ENCODE results near the gene GAREM1. TPM values are rescaled to one million over a fixed set of nuclear protein-coding genes. Genes with fewer than 3 reads are reported as not detected.

Gene GAREM1
- total RNA-seq, 1 experiment from 2014 or later, result 4.7 TPM

GRCh38 chr18:32261003-32261402, 209.7 kb downstream of the GAREM1 start:
- no peaks in the 10 kb centered on the region for H3K27me3 ChIP-seq (ENCODE audit: control insufficient read depth, insufficient read depth, low read length)
- H3K9me3 ChIP-seq (ENCODE audit: control insufficient read depth, insufficient read depth, low read depth, low read length), result no peaks in the 10 kb centered on the region
- intact Hi-C loops (cut with micrococcal nuclease; ENCODE audit: unreplicated experiment) (no loop called here), in situ Hi-C loops (cut with HindIII; ENCODE audit: low pct_unique_long_range_greater_than_20kb, low sequenced_read_pairs) (no loop called here)
- ATAC-seq (0 out of 2 replicates have a peak, but pooled peaks have one; percentile 53), DNase-seq (ENCODE audit: low read depth, low spot score) (no peak)
- no peaks in the 10 kb centered on the region for H3K36me3 ChIP-seq (ENCODE audit: control insufficient read depth, insufficient read depth, low read length)
- no peak overlapping the region for H3K27ac ChIP-seq (ENCODE audit: low read length)
- H3K4me1 ChIP-seq (ENCODE audit: control insufficient read depth, insufficient read depth, low read length), result no peaks in the 10 kb centered on the region
- H3K4me3 ChIP-seq (ENCODE audit: low read depth in 2 of 2, low read length in 2 of 2), result no peak overlapping the region
- CTCF ChIA-PET, result interaction anchor here (0.6 to 0.9 kb wide), 2 partner anchors 102 to 103 kb away, joined by 3 read pairs; no protein-coding TSS in a partner anchor
- TF ChIP-seq CTCF (IDR thresholded peaks at IDR 0.05) (peak; percentile 9; the same call in 1 of the 2 replicates), SIN3A (IDR thresholded peaks at IDR 0.05; ENCODE audit: borderline replicate concordance, insufficient read depth, low read depth, low read length) (no peak)
- POLR2A ChIA-PET, result no interaction called here
- BruUV-seq (replicated peaks), result no TSS peak

- TF ChIP-seq TCF7L2 (IDR thresholded peaks at IDR 0.05; ENCODE audit: low read depth, low read length), result no peak
- TF ChIP-seq REST (IDR thresholded peaks at IDR 0.05; ENCODE audit: insufficient read depth in 1 of 2, low read depth in 2 of 2, low read length in 1 of 2), result no peak
- no peak for TF ChIP-seq SIN3A (IDR thresholded peaks at IDR 0.05; ENCODE audit: borderline replicate concordance, insufficient read depth, low read depth, low read length)
- no peak for TF ChIP-seq POLR2AphosphoS5 (IDR thresholded peaks at IDR 0.05; ENCODE audit: low read depth, low read length)
- in situ Hi-C loops (cut with HindIII; ENCODE audit: low pct_unique_long_range_greater_than_20kb, low sequenced_read_pairs), result no loop called here
- no peak overlapping the region for H3K27ac ChIP-seq (ENCODE audit: low read length)
- no peak for DNase-seq (ENCODE audit: low read depth, low spot score)
- ChIA-PET POLR2A (no interaction called here), CTCF (no interaction called here)
- H3K9me3 ChIP-seq (ENCODE audit: control insufficient read depth, insufficient read depth, low read depth, low read length), result no peaks in the 10 kb centered on the region
- no peak overlapping the region for H3K4me3 ChIP-seq (ENCODE audit: low read depth in 2 of 2, low read length in 2 of 2)
- intact Hi-C loops (cut with micrococcal nuclease; ENCODE audit: unreplicated experiment), result no loop called here
- ATAC-seq, result no peak
- H3K27me3 ChIP-seq (ENCODE audit: control insufficient read depth, insufficient read depth, low read length), result no peaks in the 10 kb centered on the region
- no TSS peak for BruUV-seq (replicated peaks)
- no peaks in the 10 kb centered on the region for H3K36me3 ChIP-seq (ENCODE audit: control insufficient read depth, insufficient read depth, low read length)
- H3K4me1 ChIP-seq (ENCODE audit: control insufficient read depth, insufficient read depth, low read length), result no peaks in the 10 kb centered on the region
These were observed 211.1 kb downstream of the GAREM1 start for GRCh38 chr18:32259553-32259952.

- ATAC-seq (no peak), DNase-seq (ENCODE audit: low read depth, low spot score) (no peak)
- ChIA-PET CTCF (no interaction called here), POLR2A (no interaction called here)
- in situ Hi-C loops (cut with HindIII; ENCODE audit: low pct_unique_long_range_greater_than_20kb, low sequenced_read_pairs), result no loop called here
- Histone ChIP-seq H3K36me3 (ENCODE audit: control insufficient read depth, insufficient read depth, low read length) (no peaks in the 10 kb centered on the region), H3K9me3 (ENCODE audit: control insufficient read depth, insufficient read depth, low read depth, low read length) (no peaks in the 10 kb centered on the region), H3K27me3 (ENCODE audit: control insufficient read depth, insufficient read depth, low read length) (no peaks in the 10 kb centered on the region), H3K4me1 (ENCODE audit: control insufficient read depth, insufficient read depth, low read length) (no peaks in the 10 kb centered on the region), H3K27ac (ENCODE audit: low read length) (no peak overlapping the region), H3K4me3 (ENCODE audit: low read depth in 2 of 2, low read length in 2 of 2) (no peak overlapping the region)
- no TSS peak for BruUV-seq (replicated peaks)
- TF ChIP-seq TCF7L2 (IDR thresholded peaks at IDR 0.05; ENCODE audit: low read depth, low read length), result no peak
- TF ChIP-seq REST (IDR thresholded peaks at IDR 0.05; ENCODE audit: insufficient read depth in 1 of 2, low read depth in 2 of 2, low read length in 1 of 2), result no peak
- no peak for TF ChIP-seq POLR2AphosphoS5 (IDR thresholded peaks at IDR 0.05; ENCODE audit: low read depth, low read length)
- TF ChIP-seq SIN3A (IDR thresholded peaks at IDR 0.05; ENCODE audit: borderline replicate concordance, insufficient read depth, low read depth, low read length), result no peak
- TF ChIP-seq CTCF (IDR thresholded peaks at IDR 0.05), result no peak
- intact Hi-C loops (cut with micrococcal nuclease; ENCODE audit: unreplicated experiment), result no loop called here
These were observed 212.0 kb downstream of the GAREM1 start for GRCh38 chr18:32258558-32259204.

Data from Panc1 (cell line).